ENCODE data around the gene PDCD4. TPM values are rescaled to one million over a fixed set of nuclear protein-coding genes. Genes with fewer than 3 reads are reported as not detected.

The PDCD4 gene
- total RNA-seq, 2 donors from 2014 or later, result 53.5 to 91.3 TPM

GRCh38 chr10:110898391-110898790 is 26.7 kb downstream of the PDCD4 start:
- ATAC-seq (ENCODE audit: insufficient number of reproducible peaks, low FRiP score, low read depth) (no peak), DNase-seq (ENCODE audit: low spot score) (no peak)
- Histone ChIP-seq H3K4me3 (no peak overlapping the region), H3K9me3 (no peaks in the 10 kb centered on the region), H3K27me3 (replicated peaks; ENCODE audit: insufficient read depth) (no peaks in the 10 kb centered on the region), H3K4me1 (ENCODE audit: control insufficient read depth in 1 of 2, low read depth in 2 of 2) (peaks cover 0 to 3% of the 10 kb centered on the region in 2 donors), H3K27ac (no peak overlapping the region), H3K36me3 (peaks cover 25% of the 10 kb centered on the region)
- no peak for TF ChIP-seq CTCF (IDR thresholded peaks at IDR 0.05)

- Histone ChIP-seq H3K36me3 (peaks cover 16% of the 10 kb centered on the region), H3K27me3 (replicated peaks; ENCODE audit: insufficient read depth) (no peaks in the 10 kb centered on the region), H3K27ac (no peak overlapping the region), H3K4me1 (ENCODE audit: control insufficient read depth in 1 of 2, low read depth in 2 of 2) (peaks cover 0 to 3% of the 10 kb centered on the region in 2 donors), H3K4me3 (no peak overlapping the region), H3K9me3 (no peaks in the 10 kb centered on the region)
- ATAC-seq (ENCODE audit: insufficient number of reproducible peaks, low FRiP score, low read depth) (no peak), DNase-seq (ENCODE audit: low spot score) (no peak)
- TF ChIP-seq CTCF (IDR thresholded peaks at IDR 0.05), result no peak
Observed at GRCh38 chr10:110900983-110901382, 29.3 kb downstream of the PDCD4 start.

GRCh38 chr10:110901954-110902819 is 30.5 kb downstream of the PDCD4 start:
- H3K4me3 ChIP-seq, result no peak overlapping the region
- no peaks in the 10 kb centered on the region for H3K9me3 ChIP-seq
- H3K4me1 ChIP-seq (ENCODE audit: control insufficient read depth in 1 of 2, low read depth in 2 of 2), result no peaks in the 10 kb centered on the region
- H3K27ac ChIP-seq, result no peak overlapping the region
- H3K27me3 ChIP-seq (replicated peaks; ENCODE audit: insufficient read depth), result no peaks in the 10 kb centered on the region
- DNase-seq (ENCODE audit: low spot score) (no peak), ATAC-seq (ENCODE audit: insufficient number of reproducible peaks, low FRiP score, low read depth) (no peak)
- TF ChIP-seq CTCF (IDR thresholded peaks at IDR 0.05), result no peak
- peaks cover 9% of the 10 kb centered on the region for H3K36me3 ChIP-seq

DNA sequence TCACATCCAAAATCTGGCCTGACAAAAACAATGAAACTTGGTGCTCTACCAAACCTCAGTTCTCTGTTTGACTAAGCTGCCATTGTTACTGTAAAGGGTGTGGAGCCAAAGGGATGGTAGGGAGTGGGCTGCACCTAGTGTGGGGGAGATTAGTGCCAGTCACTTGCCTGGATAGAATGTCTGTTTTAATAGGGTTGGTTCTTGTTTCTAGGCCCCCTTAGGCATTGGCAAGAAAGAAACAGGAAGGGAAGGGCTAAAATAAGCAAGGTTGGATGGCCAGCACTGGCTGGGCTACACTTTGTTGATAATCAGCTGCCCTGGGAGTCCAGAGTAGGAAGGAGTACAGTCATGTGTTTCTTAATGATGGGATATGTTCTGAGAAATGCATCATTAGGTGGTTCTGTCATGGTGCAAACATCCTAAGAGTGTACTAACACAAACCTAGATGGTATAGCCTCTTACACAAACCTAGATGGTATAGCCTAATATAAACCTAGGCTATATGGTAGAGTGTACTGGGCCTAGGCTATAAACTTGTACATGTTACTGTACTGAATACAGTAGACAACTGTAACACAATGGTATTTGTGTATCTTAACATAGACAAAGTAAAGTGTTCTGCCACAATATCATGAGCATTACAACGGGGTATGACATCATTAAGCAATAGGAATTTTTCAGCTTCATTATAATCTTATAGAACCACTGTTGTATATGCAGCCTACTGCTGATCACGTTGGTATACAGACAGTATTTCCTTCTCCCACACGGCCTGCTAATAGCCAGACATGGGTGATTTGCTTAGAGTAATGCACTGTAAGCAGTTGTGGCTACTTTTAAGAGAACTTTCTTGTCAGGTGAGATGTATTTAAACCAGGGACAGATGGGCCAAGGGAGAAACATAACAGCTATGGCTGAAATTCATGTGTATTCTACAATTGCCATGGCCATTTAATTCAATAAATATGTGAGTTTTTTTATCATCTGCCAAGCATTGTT is 31.9 kb downstream of the PDCD4 start:
- no peak for TF ChIP-seq CTCF (IDR thresholded peaks at IDR 0.05)
- Histone ChIP-seq H3K27me3 (replicated peaks; ENCODE audit: insufficient read depth) (no peaks in the 10 kb centered on the region), H3K9me3 (no peaks in the 10 kb centered on the region), H3K27ac (no peak overlapping the region), H3K4me1 (ENCODE audit: control insufficient read depth in 1 of 2, low read depth in 2 of 2) (no peaks in the 10 kb centered on the region), H3K4me3 (no peak overlapping the region), H3K36me3 (peaks cover 4% of the 10 kb centered on the region)
- DNase-seq (ENCODE audit: low spot score), result no peak
- ATAC-seq (ENCODE audit: insufficient number of reproducible peaks, low FRiP score, low read depth), result no peak

GRCh38 chr10:110910138-110910537 is 38.4 kb downstream of the PDCD4 start:
- Histone ChIP-seq H3K27ac (no peak overlapping the region), H3K4me3 (no peak overlapping the region), H3K4me1 (ENCODE audit: control insufficient read depth in 1 of 2, low read depth in 2 of 2) (no peaks in the 10 kb centered on the region), H3K9me3 (no peaks in the 10 kb centered on the region), H3K36me3 (no peaks in the 10 kb centered on the region), H3K27me3 (replicated peaks; ENCODE audit: insufficient read depth) (no peaks in the 10 kb centered on the region)
- DNase-seq (ENCODE audit: low spot score), result no peak
- no peak for TF ChIP-seq CTCF (IDR thresholded peaks at IDR 0.05)
- no peak for ATAC-seq (ENCODE audit: insufficient number of reproducible peaks, low FRiP score, low read depth)
